Measurements from ENCODE around the gene OSBPL8.

OSBPL8 gene

GRCh38 chr12:76428117-76428516 lies 131.5 kb downstream of the OSBPL8 start:
- no peak overlapping the region for H3K4me3 ChIP-seq (ENCODE audit: low read depth, low read length)
- no peak for DNase-seq (ENCODE audit: low read depth)
- no peak for TF ChIP-seq CTCF (IDR thresholded peaks at IDR 0.05; ENCODE audit: low read depth, low read length, missing control alignments)

- no peak for TF ChIP-seq CTCF (IDR thresholded peaks at IDR 0.05; ENCODE audit: low read depth, low read length, missing control alignments)
- no peak overlapping the region for H3K4me3 ChIP-seq (ENCODE audit: low read depth, low read length)
- DNase-seq (ENCODE audit: low read depth) = no peak
Measured at GRCh38 chr12:76426160-76426559, 133.4 kb downstream of the OSBPL8 start.

GRCh38 chr12:76424941-76425340 lies 134.6 kb downstream of the OSBPL8 start:
- no peak for DNase-seq (ENCODE audit: low read depth)
- no peak overlapping the region for H3K4me3 ChIP-seq (ENCODE audit: low read depth, low read length)
- no peak for TF ChIP-seq CTCF (IDR thresholded peaks at IDR 0.05; ENCODE audit: low read depth, low read length, missing control alignments)

GRCh38 chr12:76422543-76423438 lies 136.8 kb downstream of the OSBPL8 start:
- DNase-seq (ENCODE audit: low read depth) = no peak
- no peak overlapping the region for H3K4me3 ChIP-seq (ENCODE audit: low read depth, low read length)
- no peak for TF ChIP-seq CTCF (IDR thresholded peaks at IDR 0.05; ENCODE audit: low read depth, low read length, missing control alignments)

GRCh38 chr12:76422154-76422542 lies 137.4 kb downstream of the OSBPL8 start:
- TF ChIP-seq CTCF (IDR thresholded peaks at IDR 0.05; ENCODE audit: low read depth, low read length, missing control alignments) = no peak
- DNase-seq (ENCODE audit: low read depth) = no peak
- H3K4me3 ChIP-seq (ENCODE audit: low read depth, low read length) = no peak overlapping the region

- no peak for DNase-seq (ENCODE audit: low read depth)
- no peak overlapping the region for H3K4me3 ChIP-seq (ENCODE audit: low read depth, low read length)
- no peak for TF ChIP-seq CTCF (IDR thresholded peaks at IDR 0.05; ENCODE audit: low read depth, low read length, missing control alignments)
Measured at GRCh38 chr12:76421046-76421445, 138.5 kb downstream of the OSBPL8 start.

GRCh38 chr12:76420222-76420621 lies 139.3 kb downstream of the OSBPL8 start:
- no peak for DNase-seq (ENCODE audit: low read depth)
- no peak for TF ChIP-seq CTCF (IDR thresholded peaks at IDR 0.05; ENCODE audit: low read depth, low read length, missing control alignments)
- H3K4me3 ChIP-seq (ENCODE audit: low read depth, low read length) = no peak overlapping the region

Measured in GM12864 (cell line).